Measurements from ENCODE around the gene CACNA1C.
A peak's percentile ranks its signal among the peaks of the same experiment; 100 is the strongest.

Gene CACNA1C

GRCh38 chr12:2494486-2495192 lies 441.9 kb downstream of the CACNA1C start:
- H3K27ac ChIP-seq, result no peak overlapping the region
- TF ChIP-seq CTCF (conservative IDR thresholded peaks at IDR 0.05), result no peak

GRCh38 chr12:2495417-2496112 lies 442.8 kb downstream of the CACNA1C start:
- H3K27ac ChIP-seq, result no peak overlapping the region
- no peak for TF ChIP-seq CTCF (conservative IDR thresholded peaks at IDR 0.05)

- H3K27ac ChIP-seq, result peak overlapping the region; percentile 72
- TF ChIP-seq CTCF (conservative IDR thresholded peaks at IDR 0.05), result peak; percentile 32
Observed at GRCh38 chr12:2498964-2499500, 446.2 kb downstream of the CACNA1C start.

- no peak for TF ChIP-seq CTCF (conservative IDR thresholded peaks at IDR 0.05)
- H3K27ac ChIP-seq, result no peak overlapping the region
Observed at GRCh38 chr12:2501464-2502191, 448.8 kb downstream of the CACNA1C start.

- TF ChIP-seq CTCF (conservative IDR thresholded peaks at IDR 0.05), result no peak
Observed at GRCh38 chr12:2503036-2503435, 450.2 kb downstream of the CACNA1C start.

GRCh38 chr12:2503762-2504161 lies 451.0 kb downstream of the CACNA1C start:
- TF ChIP-seq CTCF (conservative IDR thresholded peaks at IDR 0.05), result no peak

More at GRCh38 chr12:2503036-2503435, 450.2 kb downstream of the CACNA1C start:
- H3K27ac ChIP-seq, result no peak overlapping the region

GRCh38 chr12:2504577-2504976 lies 451.8 kb downstream of the CACNA1C start:
- TF ChIP-seq CTCF (conservative IDR thresholded peaks at IDR 0.05), result no peak
- no peak overlapping the region for H3K27ac ChIP-seq

More at GRCh38 chr12:2503762-2504161, 451.0 kb downstream of the CACNA1C start:
- H3K27ac ChIP-seq, result no peak overlapping the region
